GM23338 (cell line): ENCODE data around the gene KLHL22.

ENCODE experiments used
- CREB1 ChIP-seq: fragments of 250-450 bp; sonication (Bioruptor Pico); IDR thresholded peaks from 2 replicates; pipeline ENCODE4 v1.5.0; 2020; ENCODE audit warnings: low read depth, mild to moderate bottlenecking, moderate library complexity
- EZH2 ChIP-seq: fragments of 200-600 bp; sonication (generic); IDR thresholded peaks from one replicate; pipeline ENCODE4 v1.8.0; 2017; ENCODE audit warnings: antibody characterized with exemption, mild to moderate bottlenecking, low read depth; ENCODE audit not compliant: unreplicated experiment
- EZH2phosphoT487 ChIP-seq: fragments of 200-600 bp; sonication (generic); IDR thresholded peaks from one replicate; pipeline ENCODE4 v1.8.1; 2018; ENCODE audit warnings: antibody characterized with exemption; ENCODE audit not compliant: unreplicated experiment
- JUNB ChIP-seq: IDR thresholded peaks from one replicate; pipeline ENCODE4 v1.6.1; 2016; ENCODE audit warnings: antibody characterized with exemption; ENCODE audit not compliant: unreplicated experiment
- NANOG ChIP-seq: IDR thresholded peaks from 2 replicates; pipeline ENCODE4 v1.6.1; 2016; ENCODE audit warnings: antibody characterized with exemption, borderline replicate concordance
- POLR2AphosphoS5 ChIP-seq: IDR thresholded peaks from 2 replicates; pipeline ENCODE4 v1.6.1; 2016; ENCODE audit warnings: antibody characterized with exemption, low read depth
- REST ChIP-seq: IDR thresholded peaks from one replicate; pipeline ENCODE4 v1.6.1; 2018; ENCODE audit warnings: antibody characterized with exemption; ENCODE audit not compliant: unreplicated experiment
- STAT1 ChIP-seq: IDR thresholded peaks from one replicate; pipeline ENCODE4 v1.6.1; 2016; ENCODE audit warnings: antibody characterized with exemption; ENCODE audit not compliant: unreplicated experiment
- ZNF114 ChIP-seq: fragments of 250-450 bp; sonication (Bioruptor Pico); IDR thresholded peaks from 2 replicates; pipeline ENCODE4 v1.5.0; 2020; ENCODE audit warnings: mild to moderate bottlenecking, moderate library complexity
- ZNF331 ChIP-seq: fragments of 250-450 bp; sonication (Bioruptor Pico); IDR thresholded peaks from 2 replicates; pipeline ENCODE4 v1.5.0; 2020; ENCODE audit warnings: low read depth, mild to moderate bottlenecking, moderate library complexity
- TF ChIP-seq, protein P1 (sequence below), 2 experiments: fragments of 200-600 bp in 1 of 2; sonication (generic) in 1 of 2; conservative IDR thresholded peaks; 2 replicates each; pipeline versions ENCODE4 v1.5.1 to v1.6.1; 2016 to 2017; ENCODE audit warnings: antibody characterized with exemption in 2 of 2, low read depth in 2 of 2, mild to moderate bottlenecking in 2 of 2, moderate library complexity in 1 of 2
- TF ChIP-seq, protein P2 (sequence below): IDR thresholded peaks from 2 replicates; pipeline ENCODE4 v1.6.1; 2016; ENCODE audit warnings: antibody characterized with exemption
- TF ChIP-seq, protein P3 (sequence below): fragments of 250-450 bp; sonication (Bioruptor Pico); IDR thresholded peaks from 2 replicates; pipeline ENCODE4 v1.5.0; 2020; ENCODE audit warnings: mild to moderate bottlenecking, moderate library complexity

DNA sequence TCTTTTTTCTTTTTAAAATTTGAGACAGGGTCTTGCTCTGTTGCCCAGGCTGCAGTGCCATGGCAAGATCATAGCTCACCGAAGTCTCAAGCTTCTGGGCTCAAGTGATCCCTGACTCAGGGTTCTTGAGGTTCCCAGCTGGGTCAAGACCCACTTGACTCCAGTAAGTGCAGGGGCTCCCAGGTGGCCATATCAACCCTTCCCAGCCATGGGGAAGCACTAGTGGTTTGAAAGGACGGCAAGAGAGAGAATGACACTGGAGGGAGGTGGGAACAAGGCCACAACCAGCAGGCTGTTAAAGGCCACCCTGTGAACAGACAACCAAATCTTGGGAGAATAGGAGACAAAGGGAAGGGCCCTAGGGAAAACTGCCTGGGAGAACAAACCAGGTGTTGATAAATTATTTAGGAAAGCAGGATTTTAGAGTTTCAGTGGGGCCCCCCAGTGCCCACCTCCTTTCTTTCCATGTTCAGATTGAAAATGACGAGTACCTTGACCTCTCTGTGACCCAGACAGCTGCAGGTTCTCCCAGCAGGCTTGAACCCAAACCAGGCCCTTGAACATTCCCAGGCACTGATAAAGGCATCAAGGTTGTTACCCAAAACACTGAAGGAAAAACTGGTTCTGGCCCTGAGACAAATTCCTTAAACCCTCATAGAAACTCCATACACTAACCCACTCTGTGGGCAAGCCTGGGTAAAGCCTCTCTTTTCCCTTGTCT, 28.8 kb downstream of the KLHL22 start:
- no peak for TF ChIP-seq EZH2
- TF ChIP-seq POLR2AphosphoS5, result no peak
- TF ChIP-seq, protein P1, sequence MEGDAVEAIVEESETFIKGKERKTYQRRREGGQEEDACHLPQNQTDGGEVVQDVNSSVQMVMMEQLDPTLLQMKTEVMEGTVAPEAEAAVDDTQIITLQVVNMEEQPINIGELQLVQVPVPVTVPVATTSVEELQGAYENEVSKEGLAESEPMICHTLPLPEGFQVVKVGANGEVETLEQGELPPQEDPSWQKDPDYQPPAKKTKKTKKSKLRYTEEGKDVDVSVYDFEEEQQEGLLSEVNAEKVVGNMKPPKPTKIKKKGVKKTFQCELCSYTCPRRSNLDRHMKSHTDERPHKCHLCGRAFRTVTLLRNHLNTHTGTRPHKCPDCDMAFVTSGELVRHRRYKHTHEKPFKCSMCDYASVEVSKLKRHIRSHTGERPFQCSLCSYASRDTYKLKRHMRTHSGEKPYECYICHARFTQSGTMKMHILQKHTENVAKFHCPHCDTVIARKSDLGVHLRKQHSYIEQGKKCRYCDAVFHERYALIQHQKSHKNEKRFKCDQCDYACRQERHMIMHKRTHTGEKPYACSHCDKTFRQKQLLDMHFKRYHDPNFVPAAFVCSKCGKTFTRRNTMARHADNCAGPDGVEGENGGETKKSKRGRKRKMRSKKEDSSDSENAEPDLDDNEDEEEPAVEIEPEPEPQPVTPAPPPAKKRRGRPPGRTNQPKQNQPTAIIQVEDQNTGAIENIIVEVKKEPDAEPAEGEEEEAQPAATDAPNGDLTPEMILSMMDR (conservative IDR thresholded peaks at IDR 0.05; ENCODE audit: low read depth in 2 of 2), result no peak
- TF ChIP-seq, protein P2, sequence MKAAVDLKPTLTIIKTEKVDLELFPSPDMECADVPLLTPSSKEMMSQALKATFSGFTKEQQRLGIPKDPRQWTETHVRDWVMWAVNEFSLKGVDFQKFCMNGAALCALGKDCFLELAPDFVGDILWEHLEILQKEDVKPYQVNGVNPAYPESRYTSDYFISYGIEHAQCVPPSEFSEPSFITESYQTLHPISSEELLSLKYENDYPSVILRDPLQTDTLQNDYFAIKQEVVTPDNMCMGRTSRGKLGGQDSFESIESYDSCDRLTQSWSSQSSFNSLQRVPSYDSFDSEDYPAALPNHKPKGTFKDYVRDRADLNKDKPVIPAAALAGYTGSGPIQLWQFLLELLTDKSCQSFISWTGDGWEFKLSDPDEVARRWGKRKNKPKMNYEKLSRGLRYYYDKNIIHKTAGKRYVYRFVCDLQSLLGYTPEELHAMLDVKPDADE, result no peak
- no peak for TF ChIP-seq CREB1 (CRISPR knock-in tag)
- TF ChIP-seq EZH2phosphoT487, result no peak
- TF ChIP-seq REST, result no peak
- TF ChIP-seq ZNF114 (CRISPR knock-in tag), result no peak
- TF ChIP-seq ZNF331 (CRISPR knock-in tag), result no peak
- TF ChIP-seq, protein P3, sequence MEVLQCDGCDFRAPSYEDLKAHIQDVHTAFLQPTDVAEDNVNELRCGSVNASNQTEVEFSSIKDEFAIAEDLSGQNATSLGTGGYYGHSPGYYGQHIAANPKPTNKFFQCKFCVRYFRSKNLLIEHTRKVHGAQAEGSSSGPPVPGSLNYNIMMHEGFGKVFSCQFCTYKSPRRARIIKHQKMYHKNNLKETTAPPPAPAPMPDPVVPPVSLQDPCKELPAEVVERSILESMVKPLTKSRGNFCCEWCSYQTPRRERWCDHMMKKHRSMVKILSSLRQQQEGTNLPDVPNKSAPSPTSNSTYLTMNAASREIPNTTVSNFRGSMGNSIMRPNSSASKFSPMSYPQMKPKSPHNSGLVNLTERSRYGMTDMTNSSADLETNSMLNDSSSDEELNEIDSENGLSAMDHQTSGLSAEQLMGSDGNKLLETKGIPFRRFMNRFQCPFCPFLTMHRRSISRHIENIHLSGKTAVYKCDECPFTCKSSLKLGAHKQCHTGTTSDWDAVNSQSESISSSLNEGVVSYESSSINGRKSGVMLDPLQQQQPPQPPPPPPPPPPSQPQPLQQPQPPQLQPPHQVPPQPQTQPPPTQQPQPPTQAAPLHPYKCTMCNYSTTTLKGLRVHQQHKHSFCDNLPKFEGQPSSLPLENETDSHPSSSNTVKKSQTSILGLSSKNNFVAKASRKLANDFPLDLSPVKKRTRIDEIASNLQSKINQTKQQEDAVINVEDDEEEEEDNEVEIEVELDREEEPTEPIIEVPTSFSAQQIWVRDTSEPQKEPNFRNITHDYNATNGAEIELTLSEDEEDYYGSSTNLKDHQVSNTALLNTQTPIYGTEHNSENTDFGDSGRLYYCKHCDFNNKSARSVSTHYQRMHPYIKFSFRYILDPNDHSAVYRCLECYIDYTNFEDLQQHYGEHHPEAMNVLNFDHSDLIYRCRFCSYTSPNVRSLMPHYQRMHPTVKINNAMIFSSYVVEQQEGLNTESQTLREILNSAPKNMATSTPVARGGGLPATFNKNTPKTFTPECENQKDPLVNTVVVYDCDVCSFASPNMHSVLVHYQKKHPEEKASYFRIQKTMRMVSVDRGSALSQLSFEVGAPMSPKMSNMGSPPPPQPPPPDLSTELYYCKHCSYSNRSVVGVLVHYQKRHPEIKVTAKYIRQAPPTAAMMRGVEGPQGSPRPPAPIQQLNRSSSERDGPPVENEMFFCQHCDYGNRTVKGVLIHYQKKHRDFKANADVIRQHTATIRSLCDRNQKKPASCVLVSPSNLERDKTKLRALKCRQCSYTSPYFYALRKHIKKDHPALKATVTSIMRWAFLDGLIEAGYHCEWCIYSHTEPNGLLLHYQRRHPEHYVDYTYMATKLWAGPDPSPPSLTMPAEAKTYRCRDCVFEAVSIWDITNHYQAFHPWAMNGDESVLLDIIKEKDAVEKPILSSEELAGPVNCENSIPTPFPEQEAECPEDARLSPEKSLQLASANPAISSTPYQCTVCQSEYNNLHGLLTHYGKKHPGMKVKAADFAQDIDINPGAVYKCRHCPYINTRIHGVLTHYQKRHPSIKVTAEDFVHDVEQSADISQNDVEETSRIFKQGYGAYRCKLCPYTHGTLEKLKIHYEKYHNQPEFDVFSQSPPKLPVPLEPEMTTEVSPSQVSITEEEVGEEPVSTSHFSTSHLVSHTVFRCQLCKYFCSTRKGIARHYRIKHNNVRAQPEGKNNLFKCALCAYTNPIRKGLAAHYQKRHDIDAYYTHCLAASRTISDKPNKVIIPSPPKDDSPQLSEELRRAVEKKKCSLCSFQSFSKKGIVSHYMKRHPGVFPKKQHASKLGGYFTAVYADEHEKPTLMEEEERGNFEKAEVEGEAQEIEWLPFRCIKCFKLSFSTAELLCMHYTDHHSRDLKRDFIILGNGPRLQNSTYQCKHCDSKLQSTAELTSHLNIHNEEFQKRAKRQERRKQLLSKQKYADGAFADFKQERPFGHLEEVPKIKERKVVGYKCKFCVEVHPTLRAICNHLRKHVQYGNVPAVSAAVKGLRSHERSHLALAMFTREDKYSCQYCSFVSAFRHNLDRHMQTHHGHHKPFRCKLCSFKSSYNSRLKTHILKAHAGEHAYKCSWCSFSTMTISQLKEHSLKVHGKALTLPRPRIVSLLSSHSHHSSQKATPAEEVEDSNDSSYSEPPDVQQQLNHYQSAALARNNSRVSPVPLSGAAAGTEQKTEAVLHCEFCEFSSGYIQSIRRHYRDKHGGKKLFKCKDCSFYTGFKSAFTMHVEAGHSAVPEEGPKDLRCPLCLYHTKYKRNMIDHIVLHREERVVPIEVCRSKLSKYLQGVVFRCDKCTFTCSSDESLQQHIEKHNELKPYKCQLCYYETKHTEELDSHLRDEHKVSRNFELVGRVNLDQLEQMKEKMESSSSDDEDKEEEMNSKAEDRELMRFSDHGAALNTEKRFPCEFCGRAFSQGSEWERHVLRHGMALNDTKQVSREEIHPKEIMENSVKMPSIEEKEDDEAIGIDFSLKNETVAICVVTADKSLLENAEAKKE (CRISPR knock-in tag), result no peak
- TF ChIP-seq STAT1, result no peak
- TF ChIP-seq NANOG, result no peak
- TF ChIP-seq JUNB, result no peak
